Measurements from ENCODE around the gene LIPT2.

The LIPT2 gene

DNA sequence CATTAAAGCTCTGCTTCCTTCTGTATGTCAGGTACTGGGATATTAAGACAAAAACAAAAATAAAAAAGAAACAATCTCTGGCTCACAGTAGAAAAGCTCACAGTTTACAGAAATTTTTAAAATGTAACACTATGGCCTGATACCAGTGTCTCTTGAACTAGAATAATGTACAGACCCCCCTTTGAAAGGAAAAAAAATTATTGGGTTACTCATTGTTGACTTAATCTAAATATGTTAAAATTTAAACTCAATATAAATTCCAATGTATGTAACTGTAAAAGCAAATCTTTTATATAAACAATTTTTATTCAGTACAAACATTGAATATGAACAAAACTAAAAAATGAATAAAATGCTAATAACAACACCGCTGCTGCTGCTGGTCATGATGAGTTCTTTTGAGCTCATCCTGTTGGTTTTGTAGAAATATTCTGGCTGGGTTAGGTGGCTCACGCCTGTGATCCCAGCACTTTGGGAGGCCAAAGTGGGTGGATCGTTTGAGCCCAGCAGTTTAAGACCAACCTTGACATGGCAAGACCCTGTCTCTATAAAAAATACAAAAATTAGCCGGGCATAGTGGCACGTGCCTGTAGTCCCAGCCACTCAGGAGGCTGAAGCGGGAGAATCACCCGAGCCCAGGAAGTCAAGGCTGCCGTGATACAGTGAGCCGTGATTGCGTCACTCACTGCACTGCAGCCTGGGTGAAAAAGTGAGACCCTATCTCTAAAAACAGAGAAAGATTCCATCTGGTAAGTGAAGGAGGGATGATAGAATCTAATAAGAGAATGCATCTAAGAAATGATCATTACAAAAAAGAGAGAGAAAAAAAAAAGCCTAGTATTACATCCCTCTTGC lies 14.4 kb downstream of the LIPT2 start:
- H4K20me1 ChIP-seq (ENCODE audit: insufficient read depth) = no peaks in the 10 kb centered on the region
- H3K4me1 ChIP-seq (ENCODE audit: low read depth, poor library complexity, severe bottlenecking) = no peaks in the 10 kb centered on the region
- H3K9ac ChIP-seq = no peak overlapping the region
- H2AFZ ChIP-seq (ENCODE audit: low read depth) = no peak overlapping the region
- H3K79me2 ChIP-seq (ENCODE audit: insufficient read depth, low read depth) = no peaks in the 10 kb centered on the region
- H3K4me3 ChIP-seq (IDR thresholded peaks at IDR 0.05; ENCODE audit: insufficient read depth, low read depth, low read length) = no peak overlapping the region
- H3K27ac ChIP-seq = no peak overlapping the region
- no peaks in the 10 kb centered on the region for H3K27me3 ChIP-seq (ENCODE audit: insufficient read depth, low read depth)
- no peaks in the 10 kb centered on the region for H3K36me3 ChIP-seq (ENCODE audit: insufficient read depth)
- TF ChIP-seq, protein P1, sequence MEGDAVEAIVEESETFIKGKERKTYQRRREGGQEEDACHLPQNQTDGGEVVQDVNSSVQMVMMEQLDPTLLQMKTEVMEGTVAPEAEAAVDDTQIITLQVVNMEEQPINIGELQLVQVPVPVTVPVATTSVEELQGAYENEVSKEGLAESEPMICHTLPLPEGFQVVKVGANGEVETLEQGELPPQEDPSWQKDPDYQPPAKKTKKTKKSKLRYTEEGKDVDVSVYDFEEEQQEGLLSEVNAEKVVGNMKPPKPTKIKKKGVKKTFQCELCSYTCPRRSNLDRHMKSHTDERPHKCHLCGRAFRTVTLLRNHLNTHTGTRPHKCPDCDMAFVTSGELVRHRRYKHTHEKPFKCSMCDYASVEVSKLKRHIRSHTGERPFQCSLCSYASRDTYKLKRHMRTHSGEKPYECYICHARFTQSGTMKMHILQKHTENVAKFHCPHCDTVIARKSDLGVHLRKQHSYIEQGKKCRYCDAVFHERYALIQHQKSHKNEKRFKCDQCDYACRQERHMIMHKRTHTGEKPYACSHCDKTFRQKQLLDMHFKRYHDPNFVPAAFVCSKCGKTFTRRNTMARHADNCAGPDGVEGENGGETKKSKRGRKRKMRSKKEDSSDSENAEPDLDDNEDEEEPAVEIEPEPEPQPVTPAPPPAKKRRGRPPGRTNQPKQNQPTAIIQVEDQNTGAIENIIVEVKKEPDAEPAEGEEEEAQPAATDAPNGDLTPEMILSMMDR (conservative IDR thresholded peaks at IDR 0.05; ENCODE audit: low read depth, low read length) = no peak
- H3K4me2 ChIP-seq = no peak overlapping the region

DNA sequence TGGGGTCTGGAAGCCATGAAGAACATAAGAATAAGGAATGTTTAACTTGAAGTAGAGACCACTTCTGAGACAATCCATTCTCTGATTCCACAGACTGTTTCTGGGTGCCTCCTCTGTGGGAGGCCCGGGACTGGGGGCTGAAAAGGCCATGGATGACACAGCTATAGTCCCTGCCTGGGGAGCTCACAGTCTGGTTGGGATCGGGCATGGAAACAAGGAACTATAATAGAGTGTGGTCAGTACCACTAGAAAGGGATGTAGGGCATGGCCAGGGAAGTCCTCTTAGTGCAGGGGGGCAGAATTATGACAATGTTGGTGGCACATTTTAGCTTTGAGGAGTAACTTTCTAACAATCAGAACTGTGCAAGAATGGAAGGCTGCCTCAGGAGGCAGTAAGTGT lies 17.0 kb downstream of the LIPT2 start:
- TF ChIP-seq, protein P1 (conservative IDR thresholded peaks at IDR 0.05; ENCODE audit: low read depth, low read length) = no peak
- Histone ChIP-seq H3K27ac (no peak overlapping the region), H3K4me3 (IDR thresholded peaks at IDR 0.05; ENCODE audit: insufficient read depth, low read depth, low read length) (no peak overlapping the region), H3K4me1 (ENCODE audit: low read depth, poor library complexity, severe bottlenecking) (no peaks in the 10 kb centered on the region), H3K36me3 (ENCODE audit: insufficient read depth) (no peaks in the 10 kb centered on the region), H2AFZ (ENCODE audit: low read depth) (no peak overlapping the region), H3K9ac (no peak overlapping the region), H3K27me3 (ENCODE audit: insufficient read depth, low read depth) (no peaks in the 10 kb centered on the region), H3K4me2 (no peak overlapping the region), H4K20me1 (ENCODE audit: insufficient read depth) (no peaks in the 10 kb centered on the region), H3K79me2 (ENCODE audit: insufficient read depth, low read depth) (no peaks in the 10 kb centered on the region)

DNA sequence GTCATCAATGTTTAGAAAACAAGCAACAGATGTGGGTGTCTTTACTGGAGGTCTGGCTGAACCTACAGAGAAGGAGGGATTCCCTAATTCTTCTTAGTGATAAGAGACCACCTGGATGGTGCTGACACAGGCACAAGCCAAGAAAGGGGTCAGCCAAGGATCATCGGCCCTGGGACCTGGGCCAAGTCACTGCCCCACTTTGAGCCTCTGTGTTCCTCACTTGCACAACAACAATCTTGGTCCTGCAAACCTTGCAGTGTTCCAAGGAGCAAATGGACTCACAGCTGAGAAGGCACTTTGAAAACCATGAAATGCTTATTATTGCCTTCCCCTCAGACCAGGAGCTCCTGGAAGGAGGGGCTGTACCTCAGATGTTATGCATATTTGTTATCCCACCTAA lies 19.2 kb downstream of the LIPT2 start:
- Histone ChIP-seq H3K36me3 (ENCODE audit: insufficient read depth) (no peaks in the 10 kb centered on the region), H3K4me3 (IDR thresholded peaks at IDR 0.05; ENCODE audit: insufficient read depth, low read depth, low read length) (no peak overlapping the region), H3K4me1 (ENCODE audit: low read depth, poor library complexity, severe bottlenecking) (no peaks in the 10 kb centered on the region), H2AFZ (ENCODE audit: low read depth) (no peak overlapping the region), H3K27me3 (ENCODE audit: insufficient read depth, low read depth) (no peaks in the 10 kb centered on the region), H3K27ac (no peak overlapping the region), H3K9ac (no peak overlapping the region), H3K79me2 (ENCODE audit: insufficient read depth, low read depth) (no peaks in the 10 kb centered on the region), H4K20me1 (ENCODE audit: insufficient read depth) (no peaks in the 10 kb centered on the region), H3K4me2 (no peak overlapping the region)
- TF ChIP-seq, protein P1 (conservative IDR thresholded peaks at IDR 0.05; ENCODE audit: low read depth, low read length) = no peak

DNA sequence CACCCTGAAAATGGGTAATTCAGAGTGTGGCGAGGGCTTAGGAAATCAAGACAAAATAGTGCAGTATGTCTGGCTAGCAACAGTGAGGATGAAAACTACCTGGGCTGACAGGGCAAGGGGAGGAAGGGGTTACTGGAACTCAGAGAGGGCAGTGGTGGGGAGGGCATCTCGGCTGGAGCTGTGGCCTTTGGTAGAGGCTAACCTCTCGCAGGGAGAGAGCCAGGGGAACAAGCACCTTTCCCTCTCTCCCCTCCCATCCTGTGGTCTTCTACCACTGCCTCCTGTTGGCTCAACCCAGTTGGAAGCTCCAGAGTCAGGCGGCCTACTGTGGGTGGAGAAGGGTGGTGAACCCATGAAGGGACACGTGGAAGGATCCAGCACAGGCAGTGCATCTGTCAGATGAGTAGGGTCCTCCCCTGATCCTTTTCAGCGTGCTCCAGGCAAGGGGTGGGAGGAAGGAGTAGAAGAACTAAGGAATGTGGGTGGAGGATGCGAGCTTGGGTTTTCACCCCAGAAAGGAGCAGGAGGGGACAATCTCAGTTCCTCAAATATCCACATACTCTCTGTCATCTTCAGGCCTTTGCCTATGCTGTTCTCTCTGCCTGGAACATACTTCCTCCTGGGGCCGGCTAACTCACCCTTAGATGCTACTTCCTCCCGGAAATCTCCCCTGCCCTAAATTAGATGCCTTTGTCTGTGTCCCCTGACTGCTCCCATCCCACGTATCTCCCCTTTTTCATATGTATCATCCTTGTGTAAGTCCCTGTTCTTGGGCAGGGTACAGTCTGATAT lies 19.9 kb downstream of the LIPT2 start:
- H4K20me1 ChIP-seq (ENCODE audit: insufficient read depth) = no peaks in the 10 kb centered on the region
- no peak overlapping the region for H3K4me3 ChIP-seq (IDR thresholded peaks at IDR 0.05; ENCODE audit: insufficient read depth, low read depth, low read length)
- H3K27me3 ChIP-seq (ENCODE audit: insufficient read depth, low read depth) = no peaks in the 10 kb centered on the region
- TF ChIP-seq, protein P1 (conservative IDR thresholded peaks at IDR 0.05; ENCODE audit: low read depth, low read length) = no peak
- H3K36me3 ChIP-seq (ENCODE audit: insufficient read depth) = no peaks in the 10 kb centered on the region
- no peak overlapping the region for H3K4me2 ChIP-seq
- no peaks in the 10 kb centered on the region for H3K79me2 ChIP-seq (ENCODE audit: insufficient read depth, low read depth)
- H2AFZ ChIP-seq (ENCODE audit: low read depth) = no peak overlapping the region
- H3K4me1 ChIP-seq (ENCODE audit: low read depth, poor library complexity, severe bottlenecking) = no peaks in the 10 kb centered on the region
- no peak overlapping the region for H3K9ac ChIP-seq
- H3K27ac ChIP-seq = no peak overlapping the region
